Central memory CD4-positive, alpha-beta T cell (primary cell): Measurements from ENCODE around the gene ATP8B1.
"Not testable (repeated sequence)": the region's sequence is repeated elsewhere in the genome, so short reads cannot be mapped to it uniquely, and the experiment has no call there.

ENCODE experiments used
- DNase-seq: peaks from one replicate; pipeline ENCODE4 v3.0.0; 2022

Gene ATP8B1

GRCh38 chr18:57759650-57760049 lies 43.5 kb downstream of the ATP8B1 start:
- DNase-seq, result no peak

DNA sequence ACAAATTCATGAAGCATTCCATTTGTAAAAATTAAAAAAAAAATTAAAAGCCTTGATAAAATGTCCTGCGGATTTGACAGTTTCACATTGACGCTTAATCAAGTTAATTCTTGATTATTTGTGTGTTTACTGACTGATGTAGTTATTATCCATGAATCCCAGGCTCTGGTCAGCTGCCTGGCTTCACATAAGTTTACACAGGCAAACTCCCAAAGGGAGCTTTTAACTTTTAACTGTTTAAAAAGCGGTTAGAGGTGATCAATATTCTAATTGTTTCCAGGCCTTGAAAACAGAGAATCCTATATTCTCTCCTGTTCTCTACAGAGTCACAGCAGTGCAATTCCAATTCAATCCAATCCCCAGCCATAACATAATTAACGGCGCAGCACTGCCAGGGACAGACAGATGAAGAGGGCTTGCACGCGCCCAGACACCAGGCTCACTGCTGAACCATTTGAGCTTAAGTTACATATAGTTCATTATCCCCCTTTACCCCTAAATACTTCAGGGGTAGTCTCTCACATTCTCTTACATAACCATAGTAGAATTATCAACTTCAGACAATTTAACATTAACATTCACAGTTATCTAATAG lies 47.5 kb downstream of the ATP8B1 start:
- DNase-seq, result no peak

- DNase-seq, result no peak
These were observed 48.4 kb downstream of the ATP8B1 start for GRCh38 chr18:57754577-57755338.

DNA sequence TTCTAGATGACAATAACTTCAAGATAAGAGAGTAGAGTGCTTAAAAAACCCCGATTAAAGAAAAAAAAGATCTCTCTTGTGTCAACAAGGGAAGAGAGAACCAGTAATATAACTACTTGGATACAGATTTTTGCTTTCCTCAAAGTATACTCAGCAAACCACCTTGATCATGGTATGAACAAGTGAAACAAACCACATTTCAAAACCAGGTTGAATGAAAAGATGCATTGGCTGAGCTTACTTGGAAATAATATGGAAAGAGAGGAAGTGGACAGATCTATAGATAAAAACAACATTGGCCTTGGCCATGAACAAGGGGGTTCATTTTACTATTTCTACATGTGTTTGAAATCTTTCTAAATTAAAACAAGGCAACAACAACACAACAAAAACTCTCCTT lies 50.1 kb downstream of the ATP8B1 start:
- DNase-seq, result no peak

DNA sequence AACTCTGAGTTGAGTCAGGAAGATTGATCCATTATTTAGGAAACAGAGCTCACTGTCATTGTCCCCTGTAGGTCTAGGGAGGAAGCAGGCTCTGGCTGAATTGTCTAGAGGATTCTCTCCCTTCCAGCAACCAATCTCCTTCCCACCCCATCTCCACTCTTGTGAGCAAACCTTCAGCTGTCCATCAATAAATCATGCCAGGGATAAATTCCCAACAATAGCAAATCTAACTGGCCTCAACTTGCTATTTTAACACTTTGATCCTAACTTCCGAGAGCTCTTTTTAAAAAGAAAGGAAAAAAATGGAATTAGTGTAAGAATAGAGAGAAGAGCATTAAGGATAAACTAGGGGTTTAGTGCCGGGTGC lies 53.5 kb downstream of the ATP8B1 start:
- no peak for DNase-seq

DNA sequence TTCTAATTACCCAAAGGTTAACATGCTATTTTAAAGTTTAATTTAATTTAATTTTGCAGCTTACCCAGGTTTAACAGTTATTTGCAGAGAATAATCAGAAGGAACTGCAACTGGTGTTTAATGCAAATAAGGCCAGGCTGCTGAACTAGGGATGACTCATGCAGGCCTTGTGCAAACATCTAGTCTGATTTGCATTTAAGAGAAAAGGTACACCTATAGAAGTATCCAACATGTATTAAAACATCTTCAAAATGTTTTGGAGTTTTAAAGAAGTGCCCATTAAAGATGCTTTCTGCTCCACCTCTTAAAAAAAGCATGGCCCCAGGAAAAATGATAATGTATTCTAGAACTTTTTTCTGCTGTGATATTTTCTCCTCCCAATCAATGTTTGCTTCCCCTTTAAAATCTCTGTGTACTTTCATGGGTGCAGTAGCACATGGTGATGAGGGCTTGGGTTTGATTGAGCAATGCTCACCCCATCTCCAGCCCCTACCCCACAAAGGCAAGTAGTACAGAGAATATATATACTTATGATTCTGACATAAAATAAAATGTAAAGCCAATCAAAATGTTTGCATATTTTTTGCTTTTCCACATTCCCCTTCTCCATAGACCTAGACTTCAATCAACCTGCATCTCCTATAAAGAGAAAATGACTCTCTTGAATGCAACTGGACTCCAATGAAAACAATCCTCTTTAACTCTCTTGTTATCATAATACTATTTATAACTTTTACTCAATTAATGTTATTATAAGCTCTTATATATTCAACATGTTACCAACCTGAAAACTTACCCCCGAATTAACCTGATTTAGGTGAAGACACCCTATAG lies 54.1 kb downstream of the ATP8B1 start:
- DNase-seq, result no peak

DNA sequence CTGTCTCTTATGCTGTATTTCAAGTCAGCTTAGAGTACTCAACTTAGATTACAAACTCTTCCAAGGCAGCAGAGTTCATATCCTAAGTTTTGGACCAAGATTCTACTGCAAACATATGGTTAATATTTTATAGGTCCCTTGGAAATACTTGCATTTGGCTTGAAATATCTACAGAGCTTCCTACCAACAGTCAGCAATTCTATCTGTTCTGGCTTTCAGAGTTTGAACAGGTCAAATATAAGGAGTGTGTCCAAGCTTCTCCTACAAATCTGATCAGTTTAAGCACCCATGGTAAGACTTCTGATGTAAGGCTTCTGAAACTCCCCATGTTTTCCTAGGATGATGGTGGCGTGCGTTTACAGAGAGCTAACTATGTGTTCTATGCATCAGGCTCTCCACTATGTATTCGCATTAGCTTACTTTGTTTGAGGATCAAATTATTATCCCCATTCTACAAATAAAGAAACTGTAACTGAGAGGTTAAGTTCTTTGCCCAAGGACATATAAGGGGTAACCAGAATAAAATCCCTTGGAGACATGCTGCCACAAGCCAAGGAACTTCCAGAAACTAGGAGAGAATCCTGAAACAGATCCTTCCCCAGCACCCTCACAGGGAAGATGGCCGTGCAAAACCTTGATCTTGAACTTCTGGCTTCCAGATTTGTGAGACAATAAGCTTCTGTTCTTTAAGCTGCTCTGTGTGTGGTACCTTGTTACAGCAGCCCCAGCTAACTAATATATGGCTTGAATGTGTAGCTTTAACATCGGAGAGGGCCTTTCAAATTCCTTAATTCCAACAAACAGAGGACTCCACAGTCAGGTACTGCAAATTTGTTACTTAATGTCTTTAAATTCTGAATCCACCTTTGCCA lies 55.1 kb downstream of the ATP8B1 start:
- DNase-seq, result no peak

DNA sequence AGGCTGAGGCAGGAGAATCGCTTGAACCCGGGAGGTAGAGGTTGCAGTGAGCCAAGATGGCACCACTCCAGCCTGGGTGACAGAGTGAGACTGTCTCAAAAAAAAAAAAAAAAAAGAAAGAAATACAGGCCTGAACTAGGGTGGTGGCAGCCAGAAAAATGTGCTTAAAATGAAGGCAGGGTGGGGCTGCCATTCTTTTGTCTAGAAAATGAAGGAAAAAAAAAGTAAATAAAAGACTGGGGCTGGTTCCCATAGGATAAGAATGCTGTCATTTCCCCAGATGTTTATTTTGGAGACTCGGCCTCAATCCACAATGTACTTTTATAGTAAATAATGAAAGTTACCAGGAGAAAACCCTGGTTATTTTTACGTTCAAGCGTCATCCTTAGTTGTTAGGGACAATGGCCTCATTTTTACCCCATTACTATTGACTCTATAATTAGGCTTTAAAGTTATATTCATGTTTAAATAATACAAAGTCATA lies 58.9 kb downstream of the ATP8B1 start:
- no peak for DNase-seq

- DNase-seq, result no peak
These were observed 60.1 kb downstream of the ATP8B1 start for GRCh38 chr18:57743008-57743407.

DNA sequence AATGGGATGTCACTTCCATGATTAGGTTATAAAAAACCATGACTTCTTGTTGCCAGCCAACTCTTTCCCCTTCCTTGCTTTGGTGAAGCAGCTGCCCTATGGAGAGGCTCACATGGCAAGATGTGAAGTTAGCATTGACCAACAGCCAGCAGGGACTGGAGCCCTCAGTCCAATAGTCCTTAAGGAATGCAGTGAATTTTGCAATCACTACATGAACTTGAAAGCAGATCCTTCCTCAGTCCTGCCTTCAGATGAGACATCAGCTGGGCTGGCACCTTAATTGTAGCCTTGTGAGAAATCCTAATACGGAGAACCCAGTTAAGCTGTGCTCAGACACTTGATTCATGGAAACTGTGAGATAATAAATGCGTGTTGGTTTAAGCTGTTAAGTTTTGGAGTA lies 61.8 kb downstream of the ATP8B1 start:
- no peak for DNase-seq

- DNase-seq, result no peak
These were observed 65.0 kb downstream of the ATP8B1 start for GRCh38 chr18:57738078-57738477.

GRCh38 chr18:57737400-57738060 lies 65.6 kb downstream of the ATP8B1 start:
- no peak for DNase-seq

DNA sequence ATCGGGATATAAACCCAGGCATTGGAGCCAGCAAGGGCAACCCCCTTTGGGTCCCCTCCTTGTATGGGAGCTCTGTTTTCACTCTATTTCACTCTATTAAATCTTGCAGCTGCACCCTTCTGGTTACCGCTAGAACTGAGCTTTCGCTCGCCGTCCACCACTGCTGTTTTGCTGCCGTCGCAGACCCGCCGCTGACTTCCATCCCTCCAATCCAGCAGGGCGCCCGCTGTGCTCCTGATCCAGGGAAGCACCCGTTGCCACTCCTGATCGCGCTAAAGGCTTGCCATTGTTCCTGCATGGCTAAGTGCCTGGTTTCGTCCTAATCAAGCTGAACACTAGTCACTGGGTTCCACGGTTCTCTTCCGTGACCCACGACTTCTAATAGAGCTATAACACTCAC lies 68.1 kb downstream of the ATP8B1 start:
- DNase-seq, result not testable (repeated sequence)

GRCh38 chr18:57733861-57734260 lies 69.3 kb downstream of the ATP8B1 start:
- no peak for DNase-seq

GRCh38 chr18:57730146-57730545 lies 73.0 kb downstream of the ATP8B1 start:
- DNase-seq, result no peak

- DNase-seq, result no peak
These were observed 74.1 kb downstream of the ATP8B1 start for GRCh38 chr18:57728941-57729511.

DNA sequence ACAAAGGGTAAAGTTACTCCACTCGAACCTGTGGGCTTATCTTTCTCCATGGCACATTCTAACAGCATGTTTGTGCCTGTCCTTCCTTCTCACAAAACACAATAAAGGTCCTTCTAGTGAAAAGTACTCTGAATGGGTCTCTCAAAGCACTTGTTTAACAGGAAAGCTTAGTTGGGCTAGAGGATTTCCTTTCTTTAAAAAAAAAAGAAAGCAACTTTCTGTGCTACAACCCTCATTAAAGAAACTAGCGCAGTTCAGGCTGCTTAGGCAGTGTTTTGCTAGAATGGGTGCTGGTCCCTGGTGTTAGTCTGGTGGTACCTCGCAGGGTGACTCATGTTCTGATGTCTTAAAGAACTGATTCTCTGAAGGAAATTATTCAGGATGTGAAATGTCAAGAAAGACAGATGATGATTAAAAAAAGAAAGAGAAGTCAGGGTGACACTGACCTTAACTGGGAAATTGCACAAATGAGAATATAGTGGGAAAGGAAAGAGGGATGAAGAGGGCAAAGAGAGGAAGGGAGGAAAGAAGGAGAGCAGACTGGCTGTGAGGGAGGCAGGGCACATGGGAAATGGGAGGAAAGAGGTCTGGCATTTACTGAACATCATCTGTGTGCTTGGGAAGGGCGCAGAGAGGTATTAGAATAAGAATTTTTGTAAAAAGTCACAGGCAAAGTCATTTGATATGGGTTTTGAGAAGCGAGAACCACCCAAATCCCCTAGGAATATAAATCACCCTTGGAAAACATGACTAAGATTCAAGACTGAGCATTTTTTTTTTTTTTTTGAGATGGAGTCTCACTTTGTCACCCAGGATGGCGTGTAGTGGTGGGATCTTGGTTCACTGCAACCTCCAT lies 74.9 kb downstream of the ATP8B1 start:
- DNase-seq, result no peak

DNA sequence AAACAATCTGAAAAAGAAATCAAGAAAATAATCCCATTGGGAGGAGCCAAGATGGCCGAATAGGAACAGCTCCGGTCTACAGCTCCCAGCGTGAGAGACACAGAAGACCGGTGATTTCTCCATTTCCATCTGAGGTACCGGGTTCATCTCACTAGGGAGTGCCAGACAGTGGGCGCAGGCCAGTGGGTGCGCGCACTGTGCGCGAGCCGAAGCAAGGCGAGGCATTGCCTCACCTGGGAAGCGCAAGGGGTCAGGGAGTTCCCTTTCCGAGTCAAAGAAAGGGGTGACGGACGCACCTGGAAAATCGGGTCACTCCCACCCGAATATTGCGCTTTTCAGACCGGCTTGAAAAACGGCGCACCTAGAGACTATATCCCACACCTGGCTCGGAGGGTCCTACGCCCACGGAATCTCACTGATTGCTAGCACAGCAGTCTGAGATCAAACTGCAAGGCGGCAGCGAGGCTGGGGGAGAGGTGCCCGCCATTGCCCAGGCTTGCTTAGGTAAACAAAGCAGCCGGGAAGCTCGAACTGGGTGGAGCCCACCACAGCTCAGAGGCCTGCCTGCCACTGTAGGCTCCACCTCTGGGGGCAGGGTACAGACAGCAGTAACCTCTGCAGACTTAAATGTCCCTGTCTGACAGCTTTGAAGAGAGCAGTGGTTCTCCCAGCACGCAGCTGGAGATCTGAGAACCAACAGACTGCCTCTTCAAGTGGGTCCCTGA lies 83.7 kb downstream of the ATP8B1 start:
- DNase-seq, result not testable (repeated sequence)

- no peak for DNase-seq
These were observed 86.6 kb downstream of the ATP8B1 start for GRCh38 chr18:57716549-57716948.

- DNase-seq, result no peak
These were observed 87.4 kb downstream of the ATP8B1 start for GRCh38 chr18:57715671-57716070.
